Prostate gland (tissue), 2 donors: ENCODE data around the gene CEP112. TPM values are rescaled to one million over a fixed set of nuclear protein-coding genes. Genes with fewer than 3 reads are reported as not detected.

ENCODE experiments used
- DNase-seq: peaks from one replicate; pipeline ENCODE4 v3.0.0-alpha.2; 2019; ENCODE audit warnings: low spot score
- H3K27ac ChIP-seq, 2 donors: fragments of 200-600 bp; sonication (generic); 2 replicates each; pipeline ENCODE4 v1.5.1; 2017 to 2019
- H3K27me3 ChIP-seq: fragments of 200-600 bp; sonication (generic); replicated peaks from 2 replicates; pipeline ENCODE4 v1.5.1; 2019; ENCODE audit not compliant: insufficient read depth
- H3K36me3 ChIP-seq, 2 donors: fragments of 200-600 bp; sonication (generic); 1 replicate in 1 of 2; 2 replicates in 1 of 2; pipeline versions ENCODE4 v1.5.1 to v1.8.1; 2017 to 2019
- H3K4me1 ChIP-seq: fragments of 200-600 bp; sonication (generic); replicated peaks from 2 replicates; pipeline ENCODE4 v1.5.1; 2019
- H3K4me3 ChIP-seq, 2 donors: fragments of 200-600 bp; sonication (generic); 2 replicates each; pipeline ENCODE4 v1.5.1; 2017 to 2019
- H3K9me3 ChIP-seq: fragments of 200-600 bp; sonication (generic); 2 replicates; pipeline ENCODE4 v1.5.1; 2017
- CTCF ChIP-seq, 4 experiments: fragments of 200-600 bp in 2 of 4; fragments of 450-650 bp in 2 of 4; sonication (generic) in 2 of 4; IDR thresholded peaks; 1 replicate in 3 of 4; 2 replicates in 1 of 4; pipeline ENCODE4 v1.5.1; 2016 to 2019; ENCODE audit warnings: antibody characterized with exemption in 4 of 4, mild to moderate bottlenecking in 2 of 4, moderate library complexity in 2 of 4
- POLR2A ChIP-seq: fragments of 450-650 bp; IDR thresholded peaks from one replicate; pipeline ENCODE4 v1.6.1; 2016; ENCODE audit warnings: antibody characterized with exemption, mild to moderate bottlenecking
- POLR2AphosphoS5 ChIP-seq: sonication (generic); formaldehyde crosslinking; IDR thresholded peaks from one replicate; pipeline ENCODE4 v1.6.1; 2017; ENCODE audit warnings: antibody characterized with exemption
- WGBS: methylation state at CpG from one replicate; pipeline ENCODE4 v1.1.5; 2018; 5-methylcytosine and 5-hydroxymethylcytosine counted together
- intact Hi-C: fragments of 100-400 bp; cut with DNase I; formaldehyde crosslinking; loops from one replicate; pipeline ENCODE4 v1.14.2; 2022
- total RNA-seq, 2 donors: library from RNA; depleted of rRNA; stranded (reverse); fragments of >200 nt; gene quantifications; one replicate each; pipeline ENCODE4 v1.1.0, GENCODE V29; 2016

The CEP112 gene
- total RNA-seq, 2 donors from 2014 or later = 2.3 to 22.8 TPM

- Histone ChIP-seq H3K36me3 (no peaks in the 10 kb centered on the region), H3K9me3 (no peaks in the 10 kb centered on the region), H3K27me3 (no peaks in the 10 kb centered on the region), H3K4me1 (no peaks in the 10 kb centered on the region), H3K27ac (no peak overlapping the region), H3K4me3 (no peak overlapping the region)
- 90% methylated on average over 1 of the region's 1 CpG for WGBS
- no peak for DNase-seq
- intact Hi-C loops = no loop called here
- no peak for TF ChIP-seq CTCF (IDR thresholded peaks at IDR 0.05)
- TF ChIP-seq POLR2A = no peak
- TF ChIP-seq POLR2AphosphoS5 = no peak
These were observed 391.3 kb downstream of the CEP112 start for GRCh38 chr17:65800655-65801054.

- no peak overlapping the region for H3K4me3 ChIP-seq
- no peaks in the 10 kb centered on the region for H3K36me3 ChIP-seq
- no peak for DNase-seq
- H3K9me3 ChIP-seq = no peaks in the 10 kb centered on the region
- H3K27ac ChIP-seq = no peak overlapping the region
- 98% methylated on average over 1 of the region's 1 CpG for WGBS
- no peak for TF ChIP-seq POLR2A
- no peak for TF ChIP-seq POLR2AphosphoS5
- no peak for TF ChIP-seq CTCF (IDR thresholded peaks at IDR 0.05)
- intact Hi-C loops = loop anchor here (10.0 kb wide), 1 partner anchor 345 kb away; no protein-coding TSS in a partner anchor
- H3K4me1 ChIP-seq = no peaks in the 10 kb centered on the region
- H3K27me3 ChIP-seq = no peaks in the 10 kb centered on the region
These were observed 392.1 kb downstream of the CEP112 start for GRCh38 chr17:65799869-65800268.

- H3K27ac ChIP-seq = no peak overlapping the region
- WGBS = 88% methylated on average over 1 of the region's 1 CpG
These were observed 392.5 kb downstream of the CEP112 start for GRCh38 chr17:65799454-65799853.

GRCh38 chr17:65797809-65798208 is 394.1 kb downstream of the CEP112 start:
- TF ChIP-seq CTCF (IDR thresholded peaks at IDR 0.05) (no peak), POLR2AphosphoS5 (no peak), POLR2A (no peak)
- H3K4me3 ChIP-seq = no peak overlapping the region
- DNase-seq = no peak
- no peak overlapping the region for H3K27ac ChIP-seq
- H3K9me3 ChIP-seq = no peaks in the 10 kb centered on the region
- no peaks in the 10 kb centered on the region for H3K4me1 ChIP-seq
- WGBS = 68% methylated on average over 3 of the region's 3 CpGs
- intact Hi-C loops = loop anchor here (10.0 kb wide), 1 partner anchor 343 kb away; no protein-coding TSS in a partner anchor
- H3K27me3 ChIP-seq = no peaks in the 10 kb centered on the region
- H3K36me3 ChIP-seq = no peaks in the 10 kb centered on the region

More at GRCh38 chr17:65799454-65799853, 392.5 kb downstream of the CEP112 start:
- no peaks in the 10 kb centered on the region for H3K36me3 ChIP-seq
- TF ChIP-seq POLR2A (no peak), POLR2AphosphoS5 (no peak), CTCF (IDR thresholded peaks at IDR 0.05) (no peak)
- intact Hi-C loops = loop anchor here (10.0 kb wide), 1 partner anchor 345 kb away; no protein-coding TSS in a partner anchor
- no peak overlapping the region for H3K4me3 ChIP-seq
- H3K27me3 ChIP-seq = no peaks in the 10 kb centered on the region
- H3K9me3 ChIP-seq = no peaks in the 10 kb centered on the region
- H3K4me1 ChIP-seq = no peaks in the 10 kb centered on the region
- no peak for DNase-seq

- TF ChIP-seq CTCF (IDR thresholded peaks at IDR 0.05) = no peak
- no peak for TF ChIP-seq POLR2AphosphoS5
- TF ChIP-seq POLR2A = no peak
- no peak for DNase-seq
- Histone ChIP-seq H3K36me3 (no peaks in the 10 kb centered on the region), H3K4me3 (no peak overlapping the region), H3K4me1 (no peaks in the 10 kb centered on the region), H3K27ac (no peak overlapping the region), H3K9me3 (no peaks in the 10 kb centered on the region), H3K27me3 (no peaks in the 10 kb centered on the region)
- intact Hi-C loops = loop anchor here (10.0 kb wide), 1 partner anchor 342 kb away; no protein-coding TSS in a partner anchor
- 92% methylated on average over 1 of the region's 1 CpG for WGBS
These were observed 394.8 kb downstream of the CEP112 start for GRCh38 chr17:65797101-65797500.
